ENCODE results near the gene LTBP2. TPM values are rescaled to one million over a fixed set of nuclear protein-coding genes. Genes with fewer than 3 reads are reported as not detected.

The LTBP2 gene
- total RNA-seq, 1 experiment from 2014 or later, result 1.5 TPM

DNA sequence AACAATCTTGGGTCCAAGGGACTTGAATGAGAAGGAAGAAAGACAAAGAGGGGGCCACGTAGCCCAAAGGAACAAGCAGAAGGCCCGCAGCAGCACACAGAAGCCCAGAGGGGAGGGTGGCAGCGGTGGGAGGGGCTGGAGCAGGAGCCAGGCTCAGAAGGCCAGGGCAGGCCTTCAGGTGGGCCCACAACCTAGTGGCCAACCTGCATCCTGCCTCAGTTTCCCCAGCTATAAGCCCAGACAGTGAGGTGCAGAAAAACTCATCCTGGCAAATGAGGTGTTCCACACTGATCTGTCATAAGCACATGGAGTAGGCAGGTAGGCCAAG lies 34.1 kb downstream of the LTBP2 start (continued):
- no peak for TF ChIP-seq SRF (IDR thresholded peaks at IDR 0.05; ENCODE audit: low read depth)
- no peak for TF ChIP-seq EZH2 (IDR thresholded peaks at IDR 0.05)
- no peak for TF ChIP-seq CBX3 (IDR thresholded peaks at IDR 0.05; ENCODE audit: low read depth)
- TF ChIP-seq YY1 (IDR thresholded peaks at IDR 0.05; ENCODE audit: extremely low read depth, insufficient replicate concordance, low read depth, low read length), result no peak
- no peak for TF ChIP-seq ZFX (IDR thresholded peaks at IDR 0.05)
- TF ChIP-seq POLR2A (IDR thresholded peaks at IDR 0.05; ENCODE audit: borderline replicate concordance, extremely low read depth, insufficient read depth, insufficient read length), result no peak
- no peak for TF ChIP-seq EGR1 (IDR thresholded peaks at IDR 0.05; ENCODE audit: low read depth)
- TF ChIP-seq SP1 (IDR thresholded peaks at IDR 0.05; ENCODE audit: low read depth), result no peak
- TF ChIP-seq, protein P1, sequence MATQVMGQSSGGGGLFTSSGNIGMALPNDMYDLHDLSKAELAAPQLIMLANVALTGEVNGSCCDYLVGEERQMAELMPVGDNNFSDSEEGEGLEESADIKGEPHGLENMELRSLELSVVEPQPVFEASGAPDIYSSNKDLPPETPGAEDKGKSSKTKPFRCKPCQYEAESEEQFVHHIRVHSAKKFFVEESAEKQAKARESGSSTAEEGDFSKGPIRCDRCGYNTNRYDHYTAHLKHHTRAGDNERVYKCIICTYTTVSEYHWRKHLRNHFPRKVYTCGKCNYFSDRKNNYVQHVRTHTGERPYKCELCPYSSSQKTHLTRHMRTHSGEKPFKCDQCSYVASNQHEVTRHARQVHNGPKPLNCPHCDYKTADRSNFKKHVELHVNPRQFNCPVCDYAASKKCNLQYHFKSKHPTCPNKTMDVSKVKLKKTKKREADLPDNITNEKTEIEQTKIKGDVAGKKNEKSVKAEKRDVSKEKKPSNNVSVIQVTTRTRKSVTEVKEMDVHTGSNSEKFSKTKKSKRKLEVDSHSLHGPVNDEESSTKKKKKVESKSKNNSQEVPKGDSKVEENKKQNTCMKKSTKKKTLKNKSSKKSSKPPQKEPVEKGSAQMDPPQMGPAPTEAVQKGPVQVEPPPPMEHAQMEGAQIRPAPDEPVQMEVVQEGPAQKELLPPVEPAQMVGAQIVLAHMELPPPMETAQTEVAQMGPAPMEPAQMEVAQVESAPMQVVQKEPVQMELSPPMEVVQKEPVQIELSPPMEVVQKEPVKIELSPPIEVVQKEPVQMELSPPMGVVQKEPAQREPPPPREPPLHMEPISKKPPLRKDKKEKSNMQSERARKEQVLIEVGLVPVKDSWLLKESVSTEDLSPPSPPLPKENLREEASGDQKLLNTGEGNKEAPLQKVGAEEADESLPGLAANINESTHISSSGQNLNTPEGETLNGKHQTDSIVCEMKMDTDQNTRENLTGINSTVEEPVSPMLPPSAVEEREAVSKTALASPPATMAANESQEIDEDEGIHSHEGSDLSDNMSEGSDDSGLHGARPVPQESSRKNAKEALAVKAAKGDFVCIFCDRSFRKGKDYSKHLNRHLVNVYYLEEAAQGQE (IDR thresholded peaks at IDR 0.05; ENCODE audit: low read depth), result no peak

DNA sequence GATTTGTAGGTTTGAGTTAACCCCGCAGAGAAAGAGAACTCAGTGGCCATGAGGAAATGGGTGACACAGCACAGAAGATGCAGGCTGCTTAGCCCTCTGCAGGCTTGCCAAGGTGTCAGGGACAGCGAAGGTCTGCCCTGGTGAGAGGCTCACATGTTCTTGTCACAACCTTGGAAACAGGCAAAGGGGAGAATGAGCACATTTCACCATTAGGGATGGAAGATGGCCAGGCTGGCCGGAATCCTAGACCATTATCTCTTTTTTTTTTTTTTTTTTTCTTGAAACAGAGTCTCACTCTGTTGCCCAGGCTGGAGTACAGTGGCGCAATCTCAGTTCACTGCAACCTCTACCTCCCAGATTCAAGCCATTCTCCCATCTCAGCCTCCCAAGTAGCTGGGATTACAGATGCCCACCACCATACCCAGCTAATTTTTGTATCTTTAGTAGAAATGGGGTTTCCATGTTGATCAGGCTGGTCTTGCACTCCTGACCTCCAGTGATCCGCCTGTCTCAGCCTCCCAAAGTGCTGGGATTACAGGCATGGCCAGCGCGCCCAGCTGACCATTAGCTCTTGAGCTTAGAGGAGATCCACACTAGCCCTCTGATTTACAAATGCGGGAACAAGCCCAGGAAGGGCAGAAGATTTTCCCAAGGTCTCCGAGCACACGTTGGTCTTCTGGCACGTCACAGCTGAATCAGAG lies 34.6 kb downstream of the LTBP2 start:
- ATAC-seq, result no peak
- H3K79me2 ChIP-seq (ENCODE audit: insufficient read depth, low read length), result no peaks in the 10 kb centered on the region
- H2AFZ ChIP-seq (ENCODE audit: low read depth, low read length, poor library complexity, severe bottlenecking), result no peak overlapping the region
- intact Hi-C loops (cut with micrococcal nuclease), result no loop called here
- H3K4me1 ChIP-seq (ENCODE audit: control insufficient read depth in 1 of 2, insufficient read depth in 2 of 2, low read length in 2 of 2), result peaks cover 35 to 70% of the 10 kb centered on the region in 2 experiments
- H3K27ac ChIP-seq (ENCODE audit: low read depth, low read length), result no peak overlapping the region
- CTCF ChIA-PET, result no interaction called here
- H3K4me3 ChIP-seq (replicated peaks in 1 of 2; ENCODE audit: low read depth in 1 of 2, low read length in 2 of 2), result no peak overlapping the region
- no peaks in the 10 kb centered on the region for H4K20me1 ChIP-seq (ENCODE audit: insufficient read depth)
- H3K4me2 ChIP-seq (ENCODE audit: low read length), result no peak overlapping the region
- no peaks in the 10 kb centered on the region for H3K27me3 ChIP-seq (ENCODE audit: insufficient read depth, low read length)
- TF ChIP-seq, protein P2, sequence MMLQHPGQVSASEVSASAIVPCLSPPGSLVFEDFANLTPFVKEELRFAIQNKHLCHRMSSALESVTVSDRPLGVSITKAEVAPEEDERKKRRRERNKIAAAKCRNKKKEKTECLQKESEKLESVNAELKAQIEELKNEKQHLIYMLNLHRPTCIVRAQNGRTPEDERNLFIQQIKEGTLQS (IDR thresholded peaks at IDR 0.05), result no peak
- TF ChIP-seq TCF7L2 (IDR thresholded peaks at IDR 0.05; ENCODE audit: borderline replicate concordance, extremely low read depth, insufficient read depth, insufficient read length), result no peak
- no peak for TF ChIP-seq CEBPB (IDR thresholded peaks at IDR 0.05; ENCODE audit: low read depth)
- no peak for TF ChIP-seq RAD21 (IDR thresholded peaks at IDR 0.05; ENCODE audit: low read depth)
- no peak for TF ChIP-seq ZNF274 (IDR thresholded peaks at IDR 0.05; ENCODE audit: low read depth, low read length)
- TF ChIP-seq, protein P3, sequence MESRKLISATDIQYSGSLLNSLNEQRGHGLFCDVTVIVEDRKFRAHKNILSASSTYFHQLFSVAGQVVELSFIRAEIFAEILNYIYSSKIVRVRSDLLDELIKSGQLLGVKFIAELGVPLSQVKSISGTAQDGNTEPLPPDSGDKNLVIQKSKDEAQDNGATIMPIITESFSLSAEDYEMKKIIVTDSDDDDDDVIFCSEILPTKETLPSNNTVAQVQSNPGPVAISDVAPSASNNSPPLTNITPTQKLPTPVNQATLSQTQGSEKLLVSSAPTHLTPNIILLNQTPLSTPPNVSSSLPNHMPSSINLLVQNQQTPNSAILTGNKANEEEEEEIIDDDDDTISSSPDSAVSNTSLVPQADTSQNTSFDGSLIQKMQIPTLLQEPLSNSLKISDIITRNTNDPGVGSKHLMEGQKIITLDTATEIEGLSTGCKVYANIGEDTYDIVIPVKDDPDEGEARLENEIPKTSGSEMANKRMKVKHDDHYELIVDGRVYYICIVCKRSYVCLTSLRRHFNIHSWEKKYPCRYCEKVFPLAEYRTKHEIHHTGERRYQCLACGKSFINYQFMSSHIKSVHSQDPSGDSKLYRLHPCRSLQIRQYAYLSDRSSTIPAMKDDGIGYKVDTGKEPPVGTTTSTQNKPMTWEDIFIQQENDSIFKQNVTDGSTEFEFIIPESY (IDR thresholded peaks at IDR 0.05; ENCODE audit: extremely low read depth, insufficient replicate concordance, low read length), result no peak
- TF ChIP-seq FOSL1 (IDR thresholded peaks at IDR 0.05; ENCODE audit: low read depth), result no peak
- H3K9me3 ChIP-seq (ENCODE audit: control insufficient read depth in 1 of 2, insufficient read depth in 1 of 2, low read depth in 1 of 2, low read length in 2 of 2), result no peaks in the 10 kb centered on the region
- BruUV-seq (replicated peaks), result no TSS peak
- H3K9ac ChIP-seq (ENCODE audit: low read length), result no peak overlapping the region
- RAD21 ChIA-PET (ENCODE audit: low non-redundant PET in 1 of 2, low total read pairs in 2 of 2, uncharacterized antibody in 2 of 2, unreplicated experiment in 2 of 2), result no interaction called here
- no peaks in the 10 kb centered on the region for H3K9me2 ChIP-seq (ENCODE audit: insufficient read depth)
- no peaks in the 10 kb centered on the region for H3K36me3 ChIP-seq (ENCODE audit: control insufficient read depth in 1 of 2, insufficient read depth in 2 of 2, low read length in 2 of 2)
- no peak for DNase-seq (ENCODE audit: low read depth, low spot score)
- POLR2A ChIA-PET, result no interaction called here
